WTC11 (cell line): ENCODE measurements around the gene AMIGO1. TPM values are rescaled to one million over a fixed set of nuclear protein-coding genes. Genes with fewer than 3 reads are reported as not detected.

Experiments
- ATAC-seq: fragments of 200-7000 bp; cut with Tn5 transposase; 2 replicates; pipeline ENCODE4 v1.10.0; 2021; ENCODE audit warnings: mild to moderate bottlenecking, moderate library complexity
- CTCF ChIA-PET: fragments of 300-600 bp; sonication (Branson Sonifier 250); formaldehyde crosslinking; loops from one replicate; lab custom pipeline; 2021; ENCODE audit warnings: antibody characterized with exemption; lab: Charles Lee
- POLR2A ChIA-PET: fragments of 350-600 bp; sonication (Branson Sonifier 250); formaldehyde crosslinking; loops from one replicate; lab custom pipeline; 2021; ENCODE audit warnings: antibody characterized with exemption; lab: Charles Lee
- DNase-seq: peaks from one replicate; pipeline ENCODE4 v3.0.0; 2021; ENCODE audit warnings: low spot score
- H3K27ac Mint-ChIP-seq: 2 replicates; pipeline ENCODE4 v1.8.0; 2021; ENCODE audit warnings: mixed read lengths
- H3K27me3 Mint-ChIP-seq: 2 replicates; pipeline ENCODE4 v1.8.0; 2021; ENCODE audit warnings: low read depth, mild to moderate bottlenecking, moderate library complexity, mixed read lengths
- H3K36me3 Mint-ChIP-seq: 2 replicates; pipeline ENCODE4 v1.8.0; 2021; ENCODE audit warnings: mixed read lengths
- H3K4me1 Mint-ChIP-seq: 2 replicates; pipeline ENCODE4 v1.8.0; 2022; ENCODE audit warnings: mixed read lengths
- H3K4me3 Mint-ChIP-seq: 2 replicates; pipeline ENCODE4 v1.8.0; 2021; ENCODE audit warnings: mild to moderate bottlenecking, moderate library complexity, mixed read lengths
- H3K9me3 Mint-ChIP-seq: 2 replicates; pipeline ENCODE4 v1.8.0; 2021; ENCODE audit warnings: mixed read lengths
- EMX1 ChIP-seq: fragments of 250-450 bp; sonication (Bioruptor Pico); IDR thresholded peaks from 2 replicates; pipeline ENCODE4 v1.8.0; 2021; ENCODE audit warnings: mild to moderate bottlenecking
- ESRRA ChIP-seq: sonication (generic); formaldehyde crosslinking; IDR thresholded peaks from 2 replicates; pipeline ENCODE4 v1.8.1; 2022; ENCODE audit warnings: mild to moderate bottlenecking, missing genetic modification reagents, borderline replicate concordance
- NR2C2 ChIP-seq: sonication (generic); formaldehyde crosslinking; IDR thresholded peaks from 2 replicates; pipeline ENCODE4 v1.8.0; 2022; ENCODE audit warnings: mild to moderate bottlenecking, missing genetic modification reagents
- PRRX2 ChIP-seq: fragments of 250-450 bp; sonication (Bioruptor Pico); IDR thresholded peaks from 2 replicates; pipeline ENCODE4 v1.8.0; 2021; ENCODE audit warnings: mild to moderate bottlenecking
- SMAD3 ChIP-seq: sonication (generic); formaldehyde crosslinking; IDR thresholded peaks from 2 replicates; pipeline ENCODE4 v1.8.0; 2022; ENCODE audit warnings: missing genetic modification reagents, mild to moderate bottlenecking, borderline replicate concordance
- TCF7 ChIP-seq: sonication (generic); formaldehyde crosslinking; IDR thresholded peaks from 2 replicates; pipeline ENCODE4 v1.8.0; 2022; ENCODE audit warnings: mild to moderate bottlenecking, low read depth, missing genetic modification reagents, moderate library complexity
- ZNF219 ChIP-seq: sonication (generic); formaldehyde crosslinking; IDR thresholded peaks from 2 replicates; pipeline ENCODE4 v1.8.0; 2023; ENCODE audit warnings: missing genetic modification reagents, mild to moderate bottlenecking, borderline replicate concordance
- ZNF232 ChIP-seq: sonication (generic); formaldehyde crosslinking; IDR thresholded peaks from 2 replicates; pipeline ENCODE4 v1.8.0; 2022; ENCODE audit warnings: mild to moderate bottlenecking, missing genetic modification reagents
- ZNF263 ChIP-seq: sonication (generic); formaldehyde crosslinking; IDR thresholded peaks from 2 replicates; pipeline ENCODE4 v1.8.1; 2022; ENCODE audit warnings: low read depth, mild to moderate bottlenecking, moderate library complexity, missing genetic modification reagents
- total RNA-seq: library from RNA; stranded (reverse); gene quantifications from 3 replicates; pipeline ENCODE4 v1.2.3, GENCODE V29; 2021
- TF ChIP-seq, protein P1 (sequence below): fragments of 250-450 bp; sonication (Bioruptor Pico); IDR thresholded peaks from 2 replicates; pipeline ENCODE4 v2.1.2; 2022; ENCODE audit warnings: mild to moderate bottlenecking, moderate library complexity
- TF ChIP-seq, protein P2 (sequence below): sonication (generic); formaldehyde crosslinking; IDR thresholded peaks from 2 replicates; pipeline ENCODE4 v1.8.0; 2023; ENCODE audit warnings: mild to moderate bottlenecking, missing genetic modification reagents
- TF ChIP-seq, protein P3 (sequence below): sonication (generic); formaldehyde crosslinking; IDR thresholded peaks from 2 replicates; pipeline ENCODE4 v1.8.1; 2023; ENCODE audit warnings: mild to moderate bottlenecking, missing genetic modification reagents
- TF ChIP-seq, protein P4 (sequence below): sonication (generic); formaldehyde crosslinking; conservative IDR thresholded peaks from 2 replicates; pipeline ENCODE4 v1.8.1; 2023; ENCODE audit warnings: mild to moderate bottlenecking, low read depth, missing genetic modification reagents, moderate library complexity
- TF ChIP-seq, protein P5 (sequence below): sonication (generic); formaldehyde crosslinking; IDR thresholded peaks from 2 replicates; pipeline ENCODE4 v1.8.0; 2023; ENCODE audit warnings: missing genetic modification reagents
- TF ChIP-seq, protein P6 (sequence below): fragments of 250-450 bp; sonication (Bioruptor Pico); conservative IDR thresholded peaks from 2 replicates; pipeline ENCODE4 v1.9.0; 2021; ENCODE audit warnings: mild to moderate bottlenecking

Gene AMIGO1
- total RNA-seq, 1 experiment from 2014 or later = 2.4 TPM

DNA sequence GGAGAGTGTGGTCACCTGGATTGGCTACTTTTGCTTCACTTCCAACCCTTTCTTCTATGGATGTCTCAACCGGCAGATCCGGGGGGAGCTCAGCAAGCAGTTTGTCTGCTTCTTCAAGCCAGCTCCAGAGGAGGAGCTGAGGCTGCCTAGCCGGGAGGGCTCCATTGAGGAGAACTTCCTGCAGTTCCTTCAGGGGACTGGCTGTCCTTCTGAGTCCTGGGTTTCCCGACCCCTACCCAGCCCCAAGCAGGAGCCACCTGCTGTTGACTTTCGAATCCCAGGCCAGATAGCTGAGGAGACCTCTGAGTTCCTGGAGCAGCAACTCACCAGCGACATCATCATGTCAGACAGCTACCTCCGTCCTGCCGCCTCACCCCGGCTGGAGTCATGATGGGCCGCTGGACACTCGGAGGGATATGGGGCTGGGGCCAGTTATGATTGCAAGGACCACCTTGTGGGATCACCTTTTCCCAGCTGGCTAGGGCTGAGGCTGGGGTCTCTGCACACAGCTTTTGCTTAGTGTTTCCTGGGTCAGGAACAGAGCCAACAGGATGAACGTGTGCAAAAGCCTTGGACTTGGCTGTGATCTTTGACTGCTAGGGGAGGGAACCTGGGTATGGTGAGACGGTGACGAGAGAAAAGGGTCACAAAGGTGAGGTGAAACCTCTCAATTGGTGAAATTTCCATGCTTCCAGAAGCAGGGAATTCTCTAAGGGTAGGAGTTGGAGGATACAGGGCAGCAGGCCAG lies 34.6 kb upstream of the AMIGO1 start:
- H3K27me3 Mint-ChIP-seq = no peaks in the 10 kb centered on the region; the same call in none of the 2 replicates
- H3K4me3 Mint-ChIP-seq = no peak overlapping the region
- DNase-seq = no peak
- H3K9me3 Mint-ChIP-seq = no peaks in the 10 kb centered on the region
- POLR2A ChIA-PET = no interaction called here
- H3K36me3 Mint-ChIP-seq = no peaks in the 10 kb centered on the region
- TF ChIP-seq, protein P1, sequence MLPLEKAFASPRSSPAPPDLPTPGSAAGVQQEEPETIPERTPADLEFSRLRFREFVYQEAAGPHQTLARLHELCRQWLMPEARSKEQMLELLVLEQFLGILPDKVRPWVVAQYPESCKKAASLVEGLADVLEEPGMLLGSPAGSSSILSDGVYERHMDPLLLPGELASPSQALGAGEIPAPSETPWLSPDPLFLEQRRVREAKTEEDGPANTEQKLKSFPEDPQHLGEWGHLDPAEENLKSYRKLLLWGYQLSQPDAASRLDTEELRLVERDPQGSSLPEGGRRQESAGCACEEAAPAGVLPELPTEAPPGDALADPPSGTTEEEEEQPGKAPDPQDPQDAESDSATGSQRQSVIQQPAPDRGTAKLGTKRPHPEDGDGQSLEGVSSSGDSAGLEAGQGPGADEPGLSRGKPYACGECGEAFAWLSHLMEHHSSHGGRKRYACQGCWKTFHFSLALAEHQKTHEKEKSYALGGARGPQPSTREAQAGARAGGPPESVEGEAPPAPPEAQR (CRISPR knock-in tag) = no peak
- TF ChIP-seq ZNF219 (CRISPR knock-in tag) (no peak), TCF7 (CRISPR knock-in tag) (no peak), ZNF263 (no peak), EMX1 (CRISPR knock-in tag) (no peak)
- TF ChIP-seq, protein P2, sequence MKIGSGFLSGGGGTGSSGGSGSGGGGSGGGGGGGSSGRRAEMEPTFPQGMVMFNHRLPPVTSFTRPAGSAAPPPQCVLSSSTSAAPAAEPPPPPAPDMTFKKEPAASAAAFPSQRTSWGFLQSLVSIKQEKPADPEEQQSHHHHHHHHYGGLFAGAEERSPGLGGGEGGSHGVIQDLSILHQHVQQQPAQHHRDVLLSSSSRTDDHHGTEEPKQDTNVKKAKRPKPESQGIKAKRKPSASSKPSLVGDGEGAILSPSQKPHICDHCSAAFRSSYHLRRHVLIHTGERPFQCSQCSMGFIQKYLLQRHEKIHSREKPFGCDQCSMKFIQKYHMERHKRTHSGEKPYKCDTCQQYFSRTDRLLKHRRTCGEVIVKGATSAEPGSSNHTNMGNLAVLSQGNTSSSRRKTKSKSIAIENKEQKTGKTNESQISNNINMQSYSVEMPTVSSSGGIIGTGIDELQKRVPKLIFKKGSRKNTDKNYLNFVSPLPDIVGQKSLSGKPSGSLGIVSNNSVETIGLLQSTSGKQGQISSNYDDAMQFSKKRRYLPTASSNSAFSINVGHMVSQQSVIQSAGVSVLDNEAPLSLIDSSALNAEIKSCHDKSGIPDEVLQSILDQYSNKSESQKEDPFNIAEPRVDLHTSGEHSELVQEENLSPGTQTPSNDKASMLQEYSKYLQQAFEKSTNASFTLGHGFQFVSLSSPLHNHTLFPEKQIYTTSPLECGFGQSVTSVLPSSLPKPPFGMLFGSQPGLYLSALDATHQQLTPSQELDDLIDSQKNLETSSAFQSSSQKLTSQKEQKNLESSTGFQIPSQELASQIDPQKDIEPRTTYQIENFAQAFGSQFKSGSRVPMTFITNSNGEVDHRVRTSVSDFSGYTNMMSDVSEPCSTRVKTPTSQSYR (CRISPR knock-in tag) = no peak
- peak overlapping the region; percentile 8; the same call in 1 of the 2 replicates for H3K27ac Mint-ChIP-seq
- ATAC-seq = no peak
- CTCF ChIA-PET = interaction anchor here (0.9 to 8.2 kb wide), 8 partner anchors 11 to 233 kb away, joined by 3 to 129 read pairs (median 8); partner anchors contain the start of gene CYB561D1
- peaks cover 26% of the 10 kb centered on the region for H3K4me1 Mint-ChIP-seq

DNA sequence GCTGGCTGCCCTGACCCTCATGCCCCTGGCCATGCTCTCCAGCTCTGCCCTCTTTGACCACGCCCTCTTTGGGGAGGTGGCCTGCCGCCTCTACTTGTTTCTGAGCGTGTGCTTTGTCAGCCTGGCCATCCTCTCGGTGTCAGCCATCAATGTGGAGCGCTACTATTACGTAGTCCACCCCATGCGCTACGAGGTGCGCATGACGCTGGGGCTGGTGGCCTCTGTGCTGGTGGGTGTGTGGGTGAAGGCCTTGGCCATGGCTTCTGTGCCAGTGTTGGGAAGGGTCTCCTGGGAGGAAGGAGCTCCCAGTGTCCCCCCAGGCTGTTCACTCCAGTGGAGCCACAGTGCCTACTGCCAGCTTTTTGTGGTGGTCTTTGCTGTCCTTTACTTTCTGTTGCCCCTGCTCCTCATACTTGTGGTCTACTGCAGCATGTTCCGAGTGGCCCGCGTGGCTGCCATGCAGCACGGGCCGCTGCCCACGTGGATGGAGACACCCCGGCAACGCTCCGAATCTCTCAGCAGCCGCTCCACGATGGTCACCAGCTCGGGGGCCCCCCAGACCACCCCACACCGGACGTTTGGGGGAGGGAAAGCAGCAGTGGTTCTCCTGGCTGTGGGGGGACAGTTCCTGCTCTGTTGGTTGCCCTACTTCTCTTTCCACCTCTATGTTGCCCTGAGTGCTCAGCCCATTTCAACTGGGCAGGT lies 33.9 kb upstream of the AMIGO1 start:
- ChIA-PET POLR2A (no interaction called here), CTCF (interaction anchor here (0.6 to 16.4 kb wide), 8 partner anchors 10 to 235 kb away, joined by 3 to 740 read pairs (median 33); partner anchors contain the start of gene CYB561D1)
- no peak overlapping the region for H3K4me3 Mint-ChIP-seq
- H3K4me1 Mint-ChIP-seq = peaks cover 23% of the 10 kb centered on the region
- DNase-seq (no peak), ATAC-seq (no peak)
- H3K27me3 Mint-ChIP-seq = no peaks in the 10 kb centered on the region; the same call in none of the 2 replicates
- no peaks in the 10 kb centered on the region for H3K9me3 Mint-ChIP-seq
- H3K27ac Mint-ChIP-seq = no peak overlapping the region
- H3K36me3 Mint-ChIP-seq = no peaks in the 10 kb centered on the region
- no peak for TF ChIP-seq NR2C2 (CRISPR knock-in tag)
- no peak for TF ChIP-seq ESRRA (CRISPR knock-in tag)
- TF ChIP-seq, protein P2 (CRISPR knock-in tag) = no peak
- TF ChIP-seq, protein P3, sequence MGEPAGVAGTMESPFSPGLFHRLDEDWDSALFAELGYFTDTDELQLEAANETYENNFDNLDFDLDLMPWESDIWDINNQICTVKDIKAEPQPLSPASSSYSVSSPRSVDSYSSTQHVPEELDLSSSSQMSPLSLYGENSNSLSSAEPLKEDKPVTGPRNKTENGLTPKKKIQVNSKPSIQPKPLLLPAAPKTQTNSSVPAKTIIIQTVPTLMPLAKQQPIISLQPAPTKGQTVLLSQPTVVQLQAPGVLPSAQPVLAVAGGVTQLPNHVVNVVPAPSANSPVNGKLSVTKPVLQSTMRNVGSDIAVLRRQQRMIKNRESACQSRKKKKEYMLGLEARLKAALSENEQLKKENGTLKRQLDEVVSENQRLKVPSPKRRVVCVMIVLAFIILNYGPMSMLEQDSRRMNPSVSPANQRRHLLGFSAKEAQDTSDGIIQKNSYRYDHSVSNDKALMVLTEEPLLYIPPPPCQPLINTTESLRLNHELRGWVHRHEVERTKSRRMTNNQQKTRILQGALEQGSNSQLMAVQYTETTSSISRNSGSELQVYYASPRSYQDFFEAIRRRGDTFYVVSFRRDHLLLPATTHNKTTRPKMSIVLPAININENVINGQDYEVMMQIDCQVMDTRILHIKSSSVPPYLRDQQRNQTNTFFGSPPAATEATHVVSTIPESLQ (CRISPR knock-in tag) = no peak
- no peak for TF ChIP-seq SMAD3 (CRISPR knock-in tag)
- TF ChIP-seq, protein P4, sequence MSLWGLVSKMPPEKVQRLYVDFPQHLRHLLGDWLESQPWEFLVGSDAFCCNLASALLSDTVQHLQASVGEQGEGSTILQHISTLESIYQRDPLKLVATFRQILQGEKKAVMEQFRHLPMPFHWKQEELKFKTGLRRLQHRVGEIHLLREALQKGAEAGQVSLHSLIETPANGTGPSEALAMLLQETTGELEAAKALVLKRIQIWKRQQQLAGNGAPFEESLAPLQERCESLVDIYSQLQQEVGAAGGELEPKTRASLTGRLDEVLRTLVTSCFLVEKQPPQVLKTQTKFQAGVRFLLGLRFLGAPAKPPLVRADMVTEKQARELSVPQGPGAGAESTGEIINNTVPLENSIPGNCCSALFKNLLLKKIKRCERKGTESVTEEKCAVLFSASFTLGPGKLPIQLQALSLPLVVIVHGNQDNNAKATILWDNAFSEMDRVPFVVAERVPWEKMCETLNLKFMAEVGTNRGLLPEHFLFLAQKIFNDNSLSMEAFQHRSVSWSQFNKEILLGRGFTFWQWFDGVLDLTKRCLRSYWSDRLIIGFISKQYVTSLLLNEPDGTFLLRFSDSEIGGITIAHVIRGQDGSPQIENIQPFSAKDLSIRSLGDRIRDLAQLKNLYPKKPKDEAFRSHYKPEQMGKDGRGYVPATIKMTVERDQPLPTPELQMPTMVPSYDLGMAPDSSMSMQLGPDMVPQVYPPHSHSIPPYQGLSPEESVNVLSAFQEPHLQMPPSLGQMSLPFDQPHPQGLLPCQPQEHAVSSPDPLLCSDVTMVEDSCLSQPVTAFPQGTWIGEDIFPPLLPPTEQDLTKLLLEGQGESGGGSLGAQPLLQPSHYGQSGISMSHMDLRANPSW (CRISPR knock-in tag) = no peak
- TF ChIP-seq, protein P5, sequence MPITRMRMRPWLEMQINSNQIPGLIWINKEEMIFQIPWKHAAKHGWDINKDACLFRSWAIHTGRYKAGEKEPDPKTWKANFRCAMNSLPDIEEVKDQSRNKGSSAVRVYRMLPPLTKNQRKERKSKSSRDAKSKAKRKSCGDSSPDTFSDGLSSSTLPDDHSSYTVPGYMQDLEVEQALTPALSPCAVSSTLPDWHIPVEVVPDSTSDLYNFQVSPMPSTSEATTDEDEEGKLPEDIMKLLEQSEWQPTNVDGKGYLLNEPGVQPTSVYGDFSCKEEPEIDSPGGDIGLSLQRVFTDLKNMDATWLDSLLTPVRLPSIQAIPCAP (CRISPR knock-in tag) = no peak
- no peak for TF ChIP-seq ZNF232 (CRISPR knock-in tag)
- TF ChIP-seq, protein P6, sequence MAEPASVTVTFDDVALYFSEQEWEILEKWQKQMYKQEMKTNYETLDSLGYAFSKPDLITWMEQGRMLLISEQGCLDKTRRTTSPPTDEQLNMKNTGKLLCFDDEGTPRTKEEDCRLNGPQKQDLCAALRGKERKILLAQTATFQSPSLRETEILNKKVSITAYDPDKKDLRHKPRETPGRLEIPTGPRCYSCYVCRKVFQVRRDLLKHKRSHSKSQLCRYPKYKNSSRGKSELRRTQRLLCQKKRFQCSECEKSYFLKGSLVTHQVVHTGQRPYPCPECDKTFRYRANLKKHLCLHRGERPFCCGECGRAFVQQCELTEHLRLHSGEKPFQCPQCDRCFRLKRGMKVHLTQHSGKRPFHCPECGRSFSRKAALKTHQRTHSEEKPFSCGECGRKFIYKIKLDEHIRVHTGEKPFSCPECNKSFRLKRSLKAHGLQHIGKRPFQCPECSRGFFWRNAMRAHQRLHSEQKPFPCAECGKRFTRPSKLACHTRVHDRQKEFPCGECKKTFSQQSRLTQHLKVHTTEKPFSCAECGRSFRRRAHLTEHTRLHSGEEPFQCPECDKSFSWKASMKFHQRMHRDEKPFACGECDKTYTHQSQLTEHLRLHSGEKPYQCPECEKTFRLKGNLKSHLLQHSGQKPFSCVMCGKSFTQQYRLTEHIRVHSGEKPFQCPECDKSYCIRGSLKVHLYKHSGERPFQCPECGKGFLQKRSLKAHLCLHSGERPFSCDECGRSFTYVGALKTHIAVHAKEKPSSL (CRISPR knock-in tag) = no peak
- no peak for TF ChIP-seq PRRX2
